Measurements from ENCODE around the gene RAB33A.
"Not testable (repeated sequence)": the region's sequence is repeated elsewhere in the genome, so short reads cannot be mapped to it uniquely, and the experiment has no call there.

RAB33A gene

GRCh38 chrX:130224810-130225209 lies 53.0 kb downstream of the RAB33A start:
- Histone ChIP-seq H4K20me1 (peaks cover 0 to 8% (median 0%) of the 10 kb centered on the region in 11 experiments; a peak in 4 of 22 replicates), H3K4me1 (no peaks in the 10 kb centered on the region), H3K27ac (no peak overlapping the region), H3K9ac (no peak overlapping the region), H3K9me3 (replicated peaks in 1 of 11) (no peaks in the 10 kb centered on the region), H3K36me3 (peaks cover 11 to 71% (median 40%) of the 10 kb centered on the region in 11 experiments; a peak in 20 of 22 replicates), H3K27me3 (peaks cover 88 to 100% (median 98%) of the 10 kb centered on the region in 11 experiments), H3K4me2 (no peak overlapping the region), H3K4me3 (no peak overlapping the region)
- TF ChIP-seq Cebpa-rat (IDR thresholded peaks at IDR 0.05), result peak in 1 of 11 experiments; percentile 11; a peak in 1 of 22 replicates

- Histone ChIP-seq H3K27me3 (peaks cover 74 to 100% (median 98%) of the 10 kb centered on the region in 11 experiments), H3K4me1 (no peaks in the 10 kb centered on the region), H3K4me2 (no peak overlapping the region), H4K20me1 (peaks cover 0 to 8% (median 0%) of the 10 kb centered on the region in 11 experiments; a peak in 1 of 22 replicates), H3K9ac (no peak overlapping the region), H3K27ac (no peak overlapping the region), H3K9me3 (replicated peaks in 1 of 11) (peaks cover 0 to 6% (median 3%) of the 10 kb centered on the region in 11 experiments; a peak in 4 of 22 replicates), H3K4me3 (no peak overlapping the region), H3K36me3 (peaks cover 22 to 94% (median 58%) of the 10 kb centered on the region in 11 experiments; a peak in 21 of 22 replicates)
- TF ChIP-seq Cebpa-rat (IDR thresholded peaks at IDR 0.05), result no peak
These were observed 57.1 kb downstream of the RAB33A start for GRCh38 chrX:130228871-130229270.

- peaks cover 17 to 94% (median 58%) of the 10 kb centered on the region in 11 experiments; a peak in 19 of 22 replicates for H3K36me3 ChIP-seq
- H3K27me3 ChIP-seq, result peaks cover 73 to 99% (median 96%) of the 10 kb centered on the region in 11 experiments
- not testable (repeated sequence) for H4K20me1 ChIP-seq; H3K9ac ChIP-seq; H3K4me3 ChIP-seq; H3K4me2 ChIP-seq; H3K9me3 ChIP-seq (replicated peaks in 1 of 11); H3K4me1 ChIP-seq; H3K27ac ChIP-seq
These were observed 59.4 kb downstream of the RAB33A start for GRCh38 chrX:130231184-130231583.

Measured in BLaER1 treated with 17β-estradiol and CSF1 and Interleukin-3, amounts not matched to agents 10 nM and 100 nM (cell line).